ENCODE data around the gene SCN5A. TPM values are rescaled to one million over a fixed set of nuclear protein-coding genes. Genes with fewer than 3 reads are reported as not detected.

SCN5A gene
- total and polyA plus RNA-seq, 2 of the 8 experiments (the other 6 are each of a cell fraction or from before 2014, with no cell fraction given), result 4.8 to 11.4 TPM

DNA sequence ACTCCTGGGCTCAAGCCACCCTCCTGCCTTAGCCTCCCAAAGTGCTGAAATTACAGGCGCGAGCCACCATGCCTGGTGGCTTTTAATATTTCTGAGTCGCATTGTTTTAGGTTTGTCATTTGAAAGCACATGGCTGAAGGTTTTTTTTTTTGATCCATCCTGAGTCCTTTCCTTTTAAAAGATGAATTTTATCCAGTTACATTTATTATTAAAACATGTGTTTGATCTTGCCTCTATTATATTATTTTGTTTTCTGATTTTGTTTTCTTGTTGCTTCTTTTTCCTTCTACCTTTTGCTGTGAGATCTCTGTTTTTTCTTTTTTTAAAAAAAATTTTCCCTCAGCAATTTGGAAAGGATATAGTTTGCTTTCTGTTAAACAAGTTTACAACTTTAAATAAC lies 76.4 kb downstream of the SCN5A start:
- no peaks in the 10 kb centered on the region for H3K79me1 ChIP-seq (ENCODE audit: low read depth, low read length)
- H3K79me2 ChIP-seq (ENCODE audit: control insufficient read depth in 1 of 2, insufficient read depth in 2 of 2, low read length in 2 of 2), result no peaks in the 10 kb centered on the region
- FAIRE-seq, result no peak
- H2BK20ac ChIP-seq (ENCODE audit: low read length), result no peak overlapping the region
- no peak overlapping the region for H3K56ac ChIP-seq (replicated peaks; ENCODE audit: insufficient read length, low read depth, low read length)
- WGBS, 2 experiments (ENCODE audit: extremely low coverage in 1 of 2, insufficient coverage in 1 of 2, insufficient read length in 1 of 2, insufficient replicate concordance in 2 of 2, low coverage in 1 of 2, low lambda C conversion rate in 2 of 2, missing lambda C conversion rate in 1 of 2), result 96% methylated on average over 3 of the region's 3 CpGs; no CpG with 5 or more reads in 1 of the 2 experiments
- no peak overlapping the region for H2AFZ ChIP-seq (ENCODE audit: low read length)
- H4K91ac ChIP-seq (replicated peaks; ENCODE audit: insufficient read length, low read length), result no peak overlapping the region
- no peak overlapping the region for H3K9ac ChIP-seq (replicated peaks in 1 of 4; ENCODE audit: extremely low read depth in 1 of 4, low read depth in 3 of 4, low read length in 3 of 4)
- CTCF ChIA-PET (ENCODE audit: partially characterized antibody), result interaction anchor here (0.6 to 4.6 kb wide), 4 partner anchors 10 to 606 kb away, joined by 3 to 14 read pairs (median 4); no protein-coding TSS in a partner anchor
- no peak overlapping the region for H2BK12ac ChIP-seq (ENCODE audit: low read depth, low read length)
- no peak overlapping the region for H2AK5ac ChIP-seq (ENCODE audit: low read depth, low read length)
- no peak overlapping the region for H3K18ac ChIP-seq (ENCODE audit: extremely low read depth, low read length)
- no peak overlapping the region for H3K4me3 ChIP-seq (ENCODE audit: extremely low read depth in 1 of 4, insufficient read depth in 2 of 4, low read depth in 3 of 4, low read length in 4 of 4)
- no peak overlapping the region for H3K4me2 ChIP-seq (ENCODE audit: insufficient read depth in 1 of 2, low read depth in 2 of 2, low read length in 2 of 2)
- H3K9me3 ChIP-seq (ENCODE audit: insufficient read depth in 2 of 2, low read depth in 1 of 2, low read length in 1 of 2), result no peaks in the 10 kb centered on the region
- no peaks in the 10 kb centered on the region for H4K20me1 ChIP-seq (replicated peaks in 1 of 2; ENCODE audit: control insufficient read depth in 1 of 2, insufficient read depth in 2 of 2, low read length in 2 of 2)
- no peak overlapping the region for H4K8ac ChIP-seq (ENCODE audit: extremely low read depth, insufficient read depth, low read length)
- H3K23ac ChIP-seq (ENCODE audit: insufficient read length), result no peak overlapping the region
- no peak overlapping the region for H3K4ac ChIP-seq (replicated peaks; ENCODE audit: insufficient read length, low read depth, low read length)
- no peaks in the 10 kb centered on the region for H3K27me3 ChIP-seq (replicated peaks in 1 of 4; ENCODE audit: control insufficient read depth in 3 of 4, extremely low read depth in 1 of 4, insufficient read depth in 3 of 4, low read length in 3 of 4)
- no peak overlapping the region for H2BK120ac ChIP-seq (replicated peaks; ENCODE audit: low read depth, low read length)
- no peak overlapping the region for H2BK5ac ChIP-seq (ENCODE audit: low read depth, low read length)
- no peak overlapping the region for H3K14ac ChIP-seq (ENCODE audit: insufficient read length)
- no peaks in the 10 kb centered on the region for H3K36me3 ChIP-seq (ENCODE audit: control insufficient read depth in 2 of 4, insufficient read depth in 4 of 4, low read length in 3 of 4)
- 0 out of 7 replicates have a peak, but pooled peaks cover 0 to 3% (median 0%) of the 10 kb centered on the region in 4 experiments for H3K4me1 ChIP-seq (replicated peaks in 1 of 4; ENCODE audit: control insufficient read depth in 3 of 4, insufficient read depth in 4 of 4, low read length in 3 of 4)
- H3K27ac ChIP-seq (ENCODE audit: low read depth, low read length), result no peak overlapping the region
- no peak overlapping the region for H4K5ac ChIP-seq (ENCODE audit: insufficient read length, low read depth, low read length)
- no peaks in the 10 kb centered on the region; the same call in 1 of the 2 replicates for H3K23me2 ChIP-seq (ENCODE audit: low read depth, low read length)
- no peak for DNase-seq (ENCODE audit: low read depth in 1 of 2, low spot score in 2 of 2)
- POLR2A ChIA-PET (ENCODE audit: partially characterized antibody), result no interaction called here
- H2BK15ac ChIP-seq (ENCODE audit: low read length), result no peak overlapping the region
- TF ChIP-seq NANOG (IDR thresholded peaks at IDR 0.05; ENCODE audit: insufficient read depth, low read depth, low read length, poor library complexity, severe bottlenecking), result no peak
- no peak for TF ChIP-seq SAP30 (IDR thresholded peaks at IDR 0.05; ENCODE audit: insufficient read depth, insufficient replicate concordance, low read length)
- TF ChIP-seq RFX5 (IDR thresholded peaks at IDR 0.05; ENCODE audit: borderline replicate concordance, low read depth, low read length), result no peak
- no peak for TF ChIP-seq CBX8 (IDR thresholded peaks at IDR 0.05; ENCODE audit: borderline replicate concordance, low read depth, low read length)
- TF ChIP-seq SIN3A (conservative IDR thresholded peaks at IDR 0.05 in 1 of 2, IDR thresholded peaks at IDR 0.05 in 1 of 2; ENCODE audit: low read depth in 1 of 2, low read length in 2 of 2), result no peak
- TF ChIP-seq, protein P1, sequence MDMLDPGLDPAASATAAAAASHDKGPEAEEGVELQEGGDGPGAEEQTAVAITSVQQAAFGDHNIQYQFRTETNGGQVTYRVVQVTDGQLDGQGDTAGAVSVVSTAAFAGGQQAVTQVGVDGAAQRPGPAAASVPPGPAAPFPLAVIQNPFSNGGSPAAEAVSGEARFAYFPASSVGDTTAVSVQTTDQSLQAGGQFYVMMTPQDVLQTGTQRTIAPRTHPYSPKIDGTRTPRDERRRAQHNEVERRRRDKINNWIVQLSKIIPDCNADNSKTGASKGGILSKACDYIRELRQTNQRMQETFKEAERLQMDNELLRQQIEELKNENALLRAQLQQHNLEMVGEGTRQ (IDR thresholded peaks at IDR 0.05; ENCODE audit: low read length), result no peak
- TF ChIP-seq POLR2A (IDR thresholded peaks at IDR 0.05; ENCODE audit: control extremely low read depth in 1 of 2, low read depth in 2 of 2, low read length in 2 of 2), result no peak
- TF ChIP-seq, protein P2, sequence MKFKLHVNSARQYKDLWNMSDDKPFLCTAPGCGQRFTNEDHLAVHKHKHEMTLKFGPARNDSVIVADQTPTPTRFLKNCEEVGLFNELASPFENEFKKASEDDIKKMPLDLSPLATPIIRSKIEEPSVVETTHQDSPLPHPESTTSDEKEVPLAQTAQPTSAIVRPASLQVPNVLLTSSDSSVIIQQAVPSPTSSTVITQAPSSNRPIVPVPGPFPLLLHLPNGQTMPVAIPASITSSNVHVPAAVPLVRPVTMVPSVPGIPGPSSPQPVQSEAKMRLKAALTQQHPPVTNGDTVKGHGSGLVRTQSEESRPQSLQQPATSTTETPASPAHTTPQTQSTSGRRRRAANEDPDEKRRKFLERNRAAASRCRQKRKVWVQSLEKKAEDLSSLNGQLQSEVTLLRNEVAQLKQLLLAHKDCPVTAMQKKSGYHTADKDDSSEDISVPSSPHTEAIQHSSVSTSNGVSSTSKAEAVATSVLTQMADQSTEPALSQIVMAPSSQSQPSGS (IDR thresholded peaks at IDR 0.05; ENCODE audit: low read length), result no peak
- no peak for TF ChIP-seq RNF2 (IDR thresholded peaks at IDR 0.05; ENCODE audit: borderline replicate concordance, low read depth, low read length, missing control alignments, poor library complexity, severe bottlenecking)
- no peak for TF ChIP-seq KDM4A (IDR thresholded peaks at IDR 0.05; ENCODE audit: low read depth, low read length, severe bottlenecking)
